Caco-2 (cell line): ENCODE results near the gene EVL. TPM values are rescaled to one million over a fixed set of nuclear protein-coding genes. Genes with fewer than 3 reads are reported as not detected.

ENCODE experiments used
- BruUV-seq: library from RNA; stranded (reverse); fragments of 400-500 nt; replicated peaks from 2 replicates; lab custom pipeline; 2021; lab: Mats Ljungman, UMichigan
- CTCF ChIA-PET: fragments of 300-600 bp; sonication (Branson Sonifier 250); formaldehyde crosslinking; loops from one replicate; lab custom pipeline; 2022; ENCODE audit warnings: antibody characterized with exemption; lab: Charles Lee
- POLR2A ChIA-PET: fragments of 300-600 bp; sonication (Branson Sonifier 250); formaldehyde crosslinking; loops from one replicate; lab custom pipeline; 2022; ENCODE audit warnings: antibody characterized with exemption; lab: Charles Lee
- DNase-seq, 2 experiments: peaks; one replicate each; pipeline versions ENCODE4 v3.0.0 to v3.0.0-alpha.2; 2020 to 2022
- H3K27me3 ChIP-seq: replicated peaks from 2 replicates; pipeline ENCODE4 v1.6.0; 2011; ENCODE audit warnings: low read length; ENCODE audit not compliant: control insufficient read depth, insufficient read depth
- H3K36me3 ChIP-seq: 2 replicates; pipeline ENCODE4 v1.5.1; 2011; ENCODE audit warnings: low read length; ENCODE audit not compliant: control insufficient read depth, insufficient read depth
- H3K4me1 ChIP-seq: fragments of 250-450 bp; sonication (Bioruptor Pico); 2 replicates; pipeline ENCODE4 v1.5.1; 2020; ENCODE audit warnings: mild to moderate bottlenecking
- H3K4me3 ChIP-seq: 2 replicates; pipeline ENCODE4 v1.5.1; 2011; ENCODE audit warnings: low read depth, mild to moderate bottlenecking, control low read depth, low read length
- H3K9me3 ChIP-seq: fragments of 250-450 bp; sonication (Bioruptor Pico); 2 replicates; pipeline ENCODE4 v1.5.1; 2020; ENCODE audit warnings: mild to moderate bottlenecking, moderate library complexity
- H3K27ac Mint-ChIP-seq: one replicate; pipeline ENCODE4 v1.8.0; 2022; ENCODE audit warnings: mixed read lengths; ENCODE audit not compliant: unreplicated experiment
- H3K27me3 Mint-ChIP-seq: one replicate; pipeline ENCODE4 v1.8.0; 2022; ENCODE audit warnings: mixed read lengths; ENCODE audit not compliant: insufficient read depth, unreplicated experiment
- H3K36me3 Mint-ChIP-seq: one replicate; pipeline ENCODE4 v1.8.0; 2022; ENCODE audit warnings: mild to moderate bottlenecking, mixed read lengths; ENCODE audit not compliant: insufficient read depth, unreplicated experiment
- H3K4me1 Mint-ChIP-seq: one replicate; pipeline ENCODE4 v1.8.0; 2022; ENCODE audit warnings: low read depth, mixed read lengths; ENCODE audit not compliant: unreplicated experiment
- H3K4me3 Mint-ChIP-seq: one replicate; pipeline ENCODE4 v1.8.0; 2022; ENCODE audit warnings: mild to moderate bottlenecking, moderate library complexity, mixed read lengths; ENCODE audit not compliant: unreplicated experiment
- H3K9me3 Mint-ChIP-seq: one replicate; pipeline ENCODE4 v1.8.0; 2022; ENCODE audit warnings: mixed read lengths; ENCODE audit not compliant: unreplicated experiment
- CTCF ChIP-seq, 2 experiments: fragments of 200-600 bp in 1 of 2; IDR thresholded peaks; 1 replicate in 1 of 2; 2 replicates in 1 of 2; pipeline versions ENCODE4 v1.5.1 to v1.8.0; 2011 to 2022; ENCODE audit warnings: antibody characterized with exemption in 1 of 2, control low read depth in 1 of 2, inconsistent platforms in 1 of 2, low read depth in 1 of 2, low read length in 1 of 2, mild to moderate bottlenecking in 1 of 2, moderate library complexity in 1 of 2; ENCODE audit not compliant: insufficient read depth in 1 of 2, severe bottlenecking in 1 of 2, unreplicated experiment in 1 of 2
- intact Hi-C: fragments of 100-400 bp; cut with micrococcal nuclease; formaldehyde crosslinking; loops from one replicate; pipeline ENCODE4 v1.10.0; 2022; ENCODE audit not compliant: unreplicated experiment
- total RNA-seq: library from RNA; stranded (reverse); gene quantifications from 2 replicates; pipeline ENCODE4 v1.2.3, GENCODE V29; 2022

Gene EVL
- total RNA-seq, 1 experiment from 2014 or later = 14.2 TPM

- Mint-ChIP-seq H3K4me1 (no peaks in the 10 kb centered on the region), H3K27me3 (peaks cover 3% of the 10 kb centered on the region), H3K27ac (no peak overlapping the region), H3K36me3 (no peaks in the 10 kb centered on the region), H3K9me3 (no peaks in the 10 kb centered on the region), H3K4me3 (no peak overlapping the region)
- Histone ChIP-seq H3K9me3 (no peaks in the 10 kb centered on the region), H3K4me1 (no peaks in the 10 kb centered on the region), H3K4me3 (no peak overlapping the region), H3K27me3 (no peaks in the 10 kb centered on the region), H3K36me3 (no peaks in the 10 kb centered on the region)
- ChIA-PET POLR2A (interaction anchor here (0.6 kb wide), 1 partner anchor 49 kb away, joined by 4 read pairs; no protein-coding TSS in a partner anchor), CTCF (no interaction called here)
- intact Hi-C loops = no loop called here
- no TSS peak for BruUV-seq
- no peak for TF ChIP-seq CTCF (IDR thresholded peaks at IDR 0.05; ENCODE audit: insufficient read depth in 1 of 2, low read depth in 1 of 2, low read length in 1 of 2, severe bottlenecking in 1 of 2, unreplicated experiment in 1 of 2)
- DNase-seq = no peak
These were observed 16.9 kb downstream of the EVL start for GRCh38 chr14:100081997-100082625.

GRCh38 chr14:100082723-100083122 lies 17.5 kb downstream of the EVL start:
- Histone ChIP-seq H3K4me1 (no peaks in the 10 kb centered on the region), H3K9me3 (no peaks in the 10 kb centered on the region), H3K27me3 (no peaks in the 10 kb centered on the region), H3K4me3 (no peak overlapping the region), H3K36me3 (no peaks in the 10 kb centered on the region)
- BruUV-seq = no TSS peak
- POLR2A ChIA-PET = no interaction called here
- CTCF ChIA-PET = interaction anchor here (0.7 kb wide), 1 partner anchor 224 kb away, joined by 3 read pairs; no protein-coding TSS in a partner anchor
- Mint-ChIP-seq H3K36me3 (no peaks in the 10 kb centered on the region), H3K4me3 (no peak overlapping the region), H3K9me3 (no peaks in the 10 kb centered on the region), H3K27ac (no peak overlapping the region), H3K4me1 (no peaks in the 10 kb centered on the region), H3K27me3 (peaks cover 5% of the 10 kb centered on the region)
- TF ChIP-seq CTCF (IDR thresholded peaks at IDR 0.05; ENCODE audit: insufficient read depth in 1 of 2, low read depth in 1 of 2, low read length in 1 of 2, severe bottlenecking in 1 of 2, unreplicated experiment in 1 of 2) = no peak
- DNase-seq = no peak
- intact Hi-C loops = no loop called here

GRCh38 chr14:100083706-100084105 lies 18.5 kb downstream of the EVL start:
- no peaks in the 10 kb centered on the region for H3K4me1 ChIP-seq
- H3K9me3 Mint-ChIP-seq = no peaks in the 10 kb centered on the region
- POLR2A ChIA-PET = no interaction called here
- no peaks in the 10 kb centered on the region for H3K36me3 Mint-ChIP-seq
- no peak overlapping the region for H3K4me3 Mint-ChIP-seq
- no peaks in the 10 kb centered on the region for H3K4me1 Mint-ChIP-seq
- no peak overlapping the region for H3K27ac Mint-ChIP-seq
- TF ChIP-seq CTCF (IDR thresholded peaks at IDR 0.05; ENCODE audit: insufficient read depth in 1 of 2, low read depth in 1 of 2, low read length in 1 of 2, severe bottlenecking in 1 of 2, unreplicated experiment in 1 of 2) = no peak
- DNase-seq = no peak
- peaks cover 7% of the 10 kb centered on the region for H3K27me3 Mint-ChIP-seq
- CTCF ChIA-PET = interaction anchor here (0.6 kb wide), 1 partner anchor 27 kb away, joined by 3 read pairs; no protein-coding TSS in a partner anchor
- intact Hi-C loops = no loop called here
- no peak overlapping the region for H3K4me3 ChIP-seq
- no TSS peak for BruUV-seq
- H3K36me3 ChIP-seq = no peaks in the 10 kb centered on the region
- H3K27me3 ChIP-seq = no peaks in the 10 kb centered on the region
- H3K9me3 ChIP-seq = no peaks in the 10 kb centered on the region
